PC-9 (cell line): ENCODE results near the gene MADCAM1.

Experiments used
- CTCF ChIP-seq: fragments of 200-600 bp; sonication (generic); conservative IDR thresholded peaks from 2 replicates; pipeline ENCODE4 v1.6.1; 2017; ENCODE audit warnings: mixed run types, antibody characterized with exemption, mild to moderate bottlenecking, moderate library complexity
- EZH2 ChIP-seq: fragments of 200-600 bp; sonication (generic); IDR thresholded peaks from 2 replicates; pipeline ENCODE4 v1.8.0; 2017; ENCODE audit warnings: antibody characterized with exemption, low read depth

- TF ChIP-seq CTCF, result no peak
- no peak for TF ChIP-seq EZH2
Observed at GRCh38 chr19:531009-531752, 34.9 kb downstream of the MADCAM1 start.
